WTC11 (cell line): Measurements from ENCODE around the gene CDCA7. TPM values are rescaled to one million over a fixed set of nuclear protein-coding genes. Genes with fewer than 3 reads are reported as not detected.

Experiments used
- ATAC-seq: fragments of 200-7000 bp; cut with Tn5 transposase; 2 replicates; pipeline ENCODE4 v1.10.0; 2021; ENCODE audit warnings: mild to moderate bottlenecking, moderate library complexity
- CTCF ChIA-PET: fragments of 300-600 bp; sonication (Branson Sonifier 250); formaldehyde crosslinking; loops from one replicate; lab custom pipeline; 2021; ENCODE audit warnings: antibody characterized with exemption; lab: Charles Lee
- POLR2A ChIA-PET: fragments of 350-600 bp; sonication (Branson Sonifier 250); formaldehyde crosslinking; loops from one replicate; lab custom pipeline; 2021; ENCODE audit warnings: antibody characterized with exemption; lab: Charles Lee
- DNase-seq: peaks from one replicate; pipeline ENCODE4 v3.0.0; 2021; ENCODE audit warnings: low spot score
- H3K27ac Mint-ChIP-seq: 2 replicates; pipeline ENCODE4 v1.8.0; 2021; ENCODE audit warnings: mixed read lengths
- H3K27me3 Mint-ChIP-seq: 2 replicates; pipeline ENCODE4 v1.8.0; 2021; ENCODE audit warnings: low read depth, mild to moderate bottlenecking, moderate library complexity, mixed read lengths
- H3K36me3 Mint-ChIP-seq: 2 replicates; pipeline ENCODE4 v1.8.0; 2021; ENCODE audit warnings: mixed read lengths
- H3K4me1 Mint-ChIP-seq: 2 replicates; pipeline ENCODE4 v1.8.0; 2022; ENCODE audit warnings: mixed read lengths
- H3K4me3 Mint-ChIP-seq: 2 replicates; pipeline ENCODE4 v1.8.0; 2021; ENCODE audit warnings: mild to moderate bottlenecking, moderate library complexity, mixed read lengths
- H3K9me3 Mint-ChIP-seq: 2 replicates; pipeline ENCODE4 v1.8.0; 2021; ENCODE audit warnings: mixed read lengths
- CBFB ChIP-seq: sonication (generic); formaldehyde crosslinking; IDR thresholded peaks from 2 replicates; pipeline ENCODE4 v1.8.1; 2022; ENCODE audit warnings: mild to moderate bottlenecking, low read depth, missing genetic modification reagents
- EMX1 ChIP-seq: fragments of 250-450 bp; sonication (Bioruptor Pico); IDR thresholded peaks from 2 replicates; pipeline ENCODE4 v1.8.0; 2021; ENCODE audit warnings: mild to moderate bottlenecking
- ESRRA ChIP-seq: sonication (generic); formaldehyde crosslinking; IDR thresholded peaks from 2 replicates; pipeline ENCODE4 v1.8.1; 2022; ENCODE audit warnings: mild to moderate bottlenecking, missing genetic modification reagents, borderline replicate concordance
- GRHL2 ChIP-seq: fragments of 250-450 bp; sonication (Bioruptor Pico); IDR thresholded peaks from 2 replicates; pipeline ENCODE4 v1.8.0; 2022; ENCODE audit warnings: mild to moderate bottlenecking, moderate library complexity; ENCODE audit not compliant: insufficient replicate concordance, severe bottlenecking
- JAZF1 ChIP-seq: fragments of 250-450 bp; sonication (Bioruptor Pico); IDR thresholded peaks from 2 replicates; pipeline ENCODE4 v1.9.0; 2021; ENCODE audit warnings: moderate library complexity, mild to moderate bottlenecking, inconsistent platforms
- NR3C1 ChIP-seq: sonication (generic); formaldehyde crosslinking; conservative IDR thresholded peaks from 2 replicates; pipeline ENCODE4 v1.8.1; 2023; ENCODE audit warnings: low read depth, mild to moderate bottlenecking, missing genetic modification reagents
- OVOL2 ChIP-seq: fragments of 250-450 bp; sonication (Bioruptor Pico); IDR thresholded peaks from 2 replicates; pipeline ENCODE4 v1.9.0; 2021; ENCODE audit warnings: mild to moderate bottlenecking, borderline replicate concordance
- PRRX2 ChIP-seq: fragments of 250-450 bp; sonication (Bioruptor Pico); IDR thresholded peaks from 2 replicates; pipeline ENCODE4 v1.8.0; 2021; ENCODE audit warnings: mild to moderate bottlenecking
- SP1 ChIP-seq: sonication (generic); formaldehyde crosslinking; conservative IDR thresholded peaks from 2 replicates; pipeline ENCODE4 v1.8.1; 2022; ENCODE audit warnings: missing genetic modification reagents
- TCF7 ChIP-seq: sonication (generic); formaldehyde crosslinking; IDR thresholded peaks from 2 replicates; pipeline ENCODE4 v1.8.0; 2022; ENCODE audit warnings: mild to moderate bottlenecking, low read depth, missing genetic modification reagents, moderate library complexity
- TP53 ChIP-seq: sonication (generic); formaldehyde crosslinking; IDR thresholded peaks from 2 replicates; pipeline ENCODE4 v1.8.1; 2023; ENCODE audit warnings: mild to moderate bottlenecking, missing genetic modification reagents
- ZNF138 ChIP-seq: sonication (generic); formaldehyde crosslinking; conservative IDR thresholded peaks from 2 replicates; pipeline ENCODE4 v1.8.1; 2022; ENCODE audit warnings: mild to moderate bottlenecking, moderate library complexity, missing genetic modification reagents
- ZNF396 ChIP-seq: fragments of 250-450 bp; sonication (Bioruptor Pico); IDR thresholded peaks from 2 replicates; pipeline ENCODE4 v1.8.0; 2021; ENCODE audit warnings: mild to moderate bottlenecking, moderate library complexity, borderline replicate concordance
- ZNF671 ChIP-seq: fragments of 250-450 bp; sonication (Bioruptor Pico); IDR thresholded peaks from 2 replicates; pipeline ENCODE4 v1.8.0; 2021; ENCODE audit warnings: mild to moderate bottlenecking
- total RNA-seq: library from RNA; stranded (reverse); gene quantifications from 3 replicates; pipeline ENCODE4 v1.2.3, GENCODE V29; 2021
- TF ChIP-seq, protein P1 (sequence below): sonication (generic); formaldehyde crosslinking; IDR thresholded peaks from 2 replicates; pipeline ENCODE4 v1.8.1; 2023; ENCODE audit warnings: mild to moderate bottlenecking, missing genetic modification reagents, moderate library complexity
- TF ChIP-seq, protein P2 (sequence below): sonication (generic); formaldehyde crosslinking; IDR thresholded peaks from 2 replicates; pipeline ENCODE4 v1.8.1; 2023; ENCODE audit warnings: mild to moderate bottlenecking, missing genetic modification reagents, borderline replicate concordance
- TF ChIP-seq, protein P3 (sequence below): fragments of 200-600 bp; IDR thresholded peaks from 2 replicates; pipeline ENCODE4 v1.8.0; 2022; ENCODE audit warnings: antibody characterized with exemption
- TF ChIP-seq, protein P4 (sequence below): sonication (generic); formaldehyde crosslinking; conservative IDR thresholded peaks from 2 replicates; pipeline ENCODE4 v1.8.1; 2022; ENCODE audit warnings: mild to moderate bottlenecking, missing genetic modification reagents
- TF ChIP-seq, protein P5 (sequence below): fragments of 250-450 bp; sonication (Bioruptor Pico); IDR thresholded peaks from 2 replicates; pipeline ENCODE4 v2.1.2; 2022; ENCODE audit warnings: mild to moderate bottlenecking, moderate library complexity
- TF ChIP-seq, protein P6 (sequence below): sonication (generic); formaldehyde crosslinking; IDR thresholded peaks from 2 replicates; pipeline ENCODE4 v1.8.1; 2022; ENCODE audit warnings: low read depth, mild to moderate bottlenecking, moderate library complexity, missing genetic modification reagents, borderline replicate concordance
- TF ChIP-seq, protein P7 (sequence below): sonication (generic); formaldehyde crosslinking; IDR thresholded peaks from 2 replicates; pipeline ENCODE4 v1.8.1; 2023; ENCODE audit warnings: mild to moderate bottlenecking, moderate library complexity, missing genetic modification reagents
- TF ChIP-seq, protein P8 (sequence below): sonication (generic); formaldehyde crosslinking; IDR thresholded peaks from 2 replicates; pipeline ENCODE4 v1.8.1; 2022; ENCODE audit warnings: mild to moderate bottlenecking, moderate library complexity, missing genetic modification reagents
- TF ChIP-seq, protein P9 (sequence below): sonication (generic); formaldehyde crosslinking; IDR thresholded peaks from 2 replicates; pipeline ENCODE4 v1.8.1; 2023; ENCODE audit warnings: mild to moderate bottlenecking, missing genetic modification reagents, moderate library complexity

The CDCA7 gene
- total RNA-seq, 1 experiment from 2014 or later: 79.7 TPM

DNA sequence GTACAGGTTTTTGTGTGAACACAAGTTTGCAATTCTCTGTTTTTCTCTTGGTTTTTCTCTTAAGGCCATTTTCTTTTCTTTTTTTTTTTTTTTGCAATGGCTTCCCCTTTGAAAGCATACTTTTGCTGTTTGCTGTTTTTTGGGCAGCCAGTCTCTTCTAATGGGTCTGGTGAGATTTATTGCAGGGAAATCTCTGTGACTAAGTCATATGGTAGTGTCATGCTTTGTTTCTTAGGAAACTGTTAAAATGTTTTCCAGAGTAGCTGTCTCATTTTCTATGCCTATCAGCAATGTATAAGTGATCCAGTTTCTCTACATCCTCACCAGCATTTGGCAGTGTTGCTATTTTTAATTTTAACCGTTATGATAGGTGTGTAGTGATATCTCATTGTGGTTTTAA lies 27.9 kb upstream of the CDCA7 start:
- Mint-ChIP-seq H3K4me1 (no peaks in the 10 kb centered on the region), H3K36me3 (peaks cover 44% of the 10 kb centered on the region), H3K9me3 (peaks cover 53% of the 10 kb centered on the region), H3K27me3 (no peaks in the 10 kb centered on the region; the same call in 1 of the 2 replicates), H3K27ac (no peak overlapping the region), H3K4me3 (no peak overlapping the region)
- TF ChIP-seq, protein P1, sequence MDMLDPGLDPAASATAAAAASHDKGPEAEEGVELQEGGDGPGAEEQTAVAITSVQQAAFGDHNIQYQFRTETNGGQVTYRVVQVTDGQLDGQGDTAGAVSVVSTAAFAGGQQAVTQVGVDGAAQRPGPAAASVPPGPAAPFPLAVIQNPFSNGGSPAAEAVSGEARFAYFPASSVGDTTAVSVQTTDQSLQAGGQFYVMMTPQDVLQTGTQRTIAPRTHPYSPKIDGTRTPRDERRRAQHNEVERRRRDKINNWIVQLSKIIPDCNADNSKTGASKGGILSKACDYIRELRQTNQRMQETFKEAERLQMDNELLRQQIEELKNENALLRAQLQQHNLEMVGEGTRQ: no peak
- TF ChIP-seq JAZF1 (CRISPR knock-in tag) (no peak), OVOL2 (CRISPR knock-in tag) (no peak), GRHL2 (CRISPR knock-in tag) (no peak), EMX1 (CRISPR knock-in tag) (no peak), PRRX2 (CRISPR knock-in tag) (no peak), CBFB (no peak), ZNF396 (CRISPR knock-in tag) (no peak), TCF7 (CRISPR knock-in tag) (no peak), NR3C1 (no peak), ZNF671 (CRISPR knock-in tag) (no peak)
- TF ChIP-seq, protein P2, sequence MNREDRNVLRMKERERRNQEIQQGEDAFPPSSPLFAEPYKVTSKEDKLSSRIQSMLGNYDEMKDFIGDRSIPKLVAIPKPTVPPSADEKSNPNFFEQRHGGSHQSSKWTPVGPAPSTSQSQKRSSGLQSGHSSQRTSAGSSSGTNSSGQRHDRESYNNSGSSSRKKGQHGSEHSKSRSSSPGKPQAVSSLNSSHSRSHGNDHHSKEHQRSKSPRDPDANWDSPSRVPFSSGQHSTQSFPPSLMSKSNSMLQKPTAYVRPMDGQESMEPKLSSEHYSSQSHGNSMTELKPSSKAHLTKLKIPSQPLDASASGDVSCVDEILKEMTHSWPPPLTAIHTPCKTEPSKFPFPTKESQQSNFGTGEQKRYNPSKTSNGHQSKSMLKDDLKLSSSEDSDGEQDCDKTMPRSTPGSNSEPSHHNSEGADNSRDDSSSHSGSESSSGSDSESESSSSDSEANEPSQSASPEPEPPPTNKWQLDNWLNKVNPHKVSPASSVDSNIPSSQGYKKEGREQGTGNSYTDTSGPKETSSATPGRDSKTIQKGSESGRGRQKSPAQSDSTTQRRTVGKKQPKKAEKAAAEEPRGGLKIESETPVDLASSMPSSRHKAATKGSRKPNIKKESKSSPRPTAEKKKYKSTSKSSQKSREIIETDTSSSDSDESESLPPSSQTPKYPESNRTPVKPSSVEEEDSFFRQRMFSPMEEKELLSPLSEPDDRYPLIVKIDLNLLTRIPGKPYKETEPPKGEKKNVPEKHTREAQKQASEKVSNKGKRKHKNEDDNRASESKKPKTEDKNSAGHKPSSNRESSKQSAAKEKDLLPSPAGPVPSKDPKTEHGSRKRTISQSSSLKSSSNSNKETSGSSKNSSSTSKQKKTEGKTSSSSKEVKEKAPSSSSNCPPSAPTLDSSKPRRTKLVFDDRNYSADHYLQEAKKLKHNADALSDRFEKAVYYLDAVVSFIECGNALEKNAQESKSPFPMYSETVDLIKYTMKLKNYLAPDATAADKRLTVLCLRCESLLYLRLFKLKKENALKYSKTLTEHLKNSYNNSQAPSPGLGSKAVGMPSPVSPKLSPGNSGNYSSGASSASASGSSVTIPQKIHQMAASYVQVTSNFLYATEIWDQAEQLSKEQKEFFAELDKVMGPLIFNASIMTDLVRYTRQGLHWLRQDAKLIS: no peak
- TF ChIP-seq, protein P3, sequence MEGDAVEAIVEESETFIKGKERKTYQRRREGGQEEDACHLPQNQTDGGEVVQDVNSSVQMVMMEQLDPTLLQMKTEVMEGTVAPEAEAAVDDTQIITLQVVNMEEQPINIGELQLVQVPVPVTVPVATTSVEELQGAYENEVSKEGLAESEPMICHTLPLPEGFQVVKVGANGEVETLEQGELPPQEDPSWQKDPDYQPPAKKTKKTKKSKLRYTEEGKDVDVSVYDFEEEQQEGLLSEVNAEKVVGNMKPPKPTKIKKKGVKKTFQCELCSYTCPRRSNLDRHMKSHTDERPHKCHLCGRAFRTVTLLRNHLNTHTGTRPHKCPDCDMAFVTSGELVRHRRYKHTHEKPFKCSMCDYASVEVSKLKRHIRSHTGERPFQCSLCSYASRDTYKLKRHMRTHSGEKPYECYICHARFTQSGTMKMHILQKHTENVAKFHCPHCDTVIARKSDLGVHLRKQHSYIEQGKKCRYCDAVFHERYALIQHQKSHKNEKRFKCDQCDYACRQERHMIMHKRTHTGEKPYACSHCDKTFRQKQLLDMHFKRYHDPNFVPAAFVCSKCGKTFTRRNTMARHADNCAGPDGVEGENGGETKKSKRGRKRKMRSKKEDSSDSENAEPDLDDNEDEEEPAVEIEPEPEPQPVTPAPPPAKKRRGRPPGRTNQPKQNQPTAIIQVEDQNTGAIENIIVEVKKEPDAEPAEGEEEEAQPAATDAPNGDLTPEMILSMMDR: no peak
- TF ChIP-seq, protein P4, sequence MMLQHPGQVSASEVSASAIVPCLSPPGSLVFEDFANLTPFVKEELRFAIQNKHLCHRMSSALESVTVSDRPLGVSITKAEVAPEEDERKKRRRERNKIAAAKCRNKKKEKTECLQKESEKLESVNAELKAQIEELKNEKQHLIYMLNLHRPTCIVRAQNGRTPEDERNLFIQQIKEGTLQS (CRISPR knock-in tag): no peak
- TF ChIP-seq, protein P5, sequence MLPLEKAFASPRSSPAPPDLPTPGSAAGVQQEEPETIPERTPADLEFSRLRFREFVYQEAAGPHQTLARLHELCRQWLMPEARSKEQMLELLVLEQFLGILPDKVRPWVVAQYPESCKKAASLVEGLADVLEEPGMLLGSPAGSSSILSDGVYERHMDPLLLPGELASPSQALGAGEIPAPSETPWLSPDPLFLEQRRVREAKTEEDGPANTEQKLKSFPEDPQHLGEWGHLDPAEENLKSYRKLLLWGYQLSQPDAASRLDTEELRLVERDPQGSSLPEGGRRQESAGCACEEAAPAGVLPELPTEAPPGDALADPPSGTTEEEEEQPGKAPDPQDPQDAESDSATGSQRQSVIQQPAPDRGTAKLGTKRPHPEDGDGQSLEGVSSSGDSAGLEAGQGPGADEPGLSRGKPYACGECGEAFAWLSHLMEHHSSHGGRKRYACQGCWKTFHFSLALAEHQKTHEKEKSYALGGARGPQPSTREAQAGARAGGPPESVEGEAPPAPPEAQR (CRISPR knock-in tag): no peak
- TF ChIP-seq, protein P6, sequence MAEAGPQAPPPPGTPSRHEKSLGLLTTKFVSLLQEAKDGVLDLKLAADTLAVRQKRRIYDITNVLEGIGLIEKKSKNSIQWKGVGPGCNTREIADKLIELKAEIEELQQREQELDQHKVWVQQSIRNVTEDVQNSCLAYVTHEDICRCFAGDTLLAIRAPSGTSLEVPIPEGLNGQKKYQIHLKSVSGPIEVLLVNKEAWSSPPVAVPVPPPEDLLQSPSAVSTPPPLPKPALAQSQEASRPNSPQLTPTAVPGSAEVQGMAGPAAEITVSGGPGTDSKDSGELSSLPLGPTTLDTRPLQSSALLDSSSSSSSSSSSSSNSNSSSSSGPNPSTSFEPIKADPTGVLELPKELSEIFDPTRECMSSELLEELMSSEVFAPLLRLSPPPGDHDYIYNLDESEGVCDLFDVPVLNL (CRISPR knock-in tag): no peak
- POLR2A ChIA-PET: no interaction called here
- DNase-seq (no peak), ATAC-seq (no peak)
- CTCF ChIA-PET: interaction anchor here (0.6 kb wide), 1 partner anchor 271 kb away, joined by 3 read pairs; no protein-coding TSS in a partner anchor

DNA sequence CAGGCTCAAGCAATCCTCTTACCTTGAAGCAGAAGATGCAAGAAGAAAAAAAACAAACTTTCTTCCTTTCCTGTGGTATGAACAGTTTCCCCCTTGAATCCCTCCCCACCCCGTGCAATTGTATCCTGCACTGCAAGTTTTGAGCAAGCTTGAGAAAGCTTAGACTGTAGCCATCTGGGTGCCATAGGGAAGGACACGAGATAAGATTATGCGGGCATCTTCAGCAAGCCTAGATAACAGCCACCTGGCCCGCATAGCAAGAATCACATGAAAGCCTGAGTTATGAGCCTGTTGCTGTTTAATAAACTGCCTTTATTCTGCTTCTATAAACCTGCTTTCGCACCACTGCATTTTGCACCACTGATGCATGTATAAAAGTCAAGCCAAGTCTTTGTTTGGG lies 27.3 kb upstream of the CDCA7 start:
- CTCF ChIA-PET: no interaction called here
- H3K4me3 Mint-ChIP-seq: no peak overlapping the region
- no peak for ATAC-seq
- H3K36me3 Mint-ChIP-seq: peaks cover 45% of the 10 kb centered on the region
- H3K9me3 Mint-ChIP-seq: peaks cover 55% of the 10 kb centered on the region
- H3K4me1 Mint-ChIP-seq: no peaks in the 10 kb centered on the region
- no peak overlapping the region for H3K27ac Mint-ChIP-seq
- no peak for DNase-seq
- no peaks in the 10 kb centered on the region; the same call in 1 of the 2 replicates for H3K27me3 Mint-ChIP-seq
- POLR2A ChIA-PET: no interaction called here
- TF ChIP-seq, protein P7, sequence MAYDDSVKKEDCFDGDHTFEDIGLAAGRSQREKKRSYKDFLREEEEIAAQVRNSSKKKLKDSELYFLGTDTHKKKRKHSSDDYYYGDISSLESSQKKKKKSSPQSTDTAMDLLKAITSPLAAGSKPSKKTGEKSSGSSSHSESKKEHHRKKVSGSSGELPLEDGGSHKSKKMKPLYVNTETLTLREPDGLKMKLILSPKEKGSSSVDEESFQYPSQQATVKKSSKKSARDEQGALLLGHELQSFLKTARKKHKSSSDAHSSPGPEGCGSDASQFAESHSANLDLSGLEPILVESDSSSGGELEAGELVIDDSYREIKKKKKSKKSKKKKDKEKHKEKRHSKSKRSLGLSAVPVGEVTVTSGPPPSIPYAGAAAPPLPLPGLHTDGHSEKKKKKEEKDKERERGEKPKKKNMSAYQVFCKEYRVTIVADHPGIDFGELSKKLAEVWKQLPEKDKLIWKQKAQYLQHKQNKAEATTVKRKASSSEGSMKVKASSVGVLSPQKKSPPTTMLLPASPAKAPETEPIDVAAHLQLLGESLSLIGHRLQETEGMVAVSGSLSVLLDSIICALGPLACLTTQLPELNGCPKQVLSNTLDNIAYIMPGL (CRISPR knock-in tag): no peak
- TF ChIP-seq CBFB: no peak
- TF ChIP-seq, protein P8, sequence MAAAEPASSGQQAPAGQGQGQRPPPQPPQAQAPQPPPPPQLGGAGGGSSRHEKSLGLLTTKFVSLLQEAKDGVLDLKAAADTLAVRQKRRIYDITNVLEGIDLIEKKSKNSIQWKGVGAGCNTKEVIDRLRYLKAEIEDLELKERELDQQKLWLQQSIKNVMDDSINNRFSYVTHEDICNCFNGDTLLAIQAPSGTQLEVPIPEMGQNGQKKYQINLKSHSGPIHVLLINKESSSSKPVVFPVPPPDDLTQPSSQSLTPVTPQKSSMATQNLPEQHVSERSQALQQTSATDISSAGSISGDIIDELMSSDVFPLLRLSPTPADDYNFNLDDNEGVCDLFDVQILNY: no peak
- TF ChIP-seq ZNF138 (CRISPR knock-in tag): no peak
- TF ChIP-seq TP53 (CRISPR knock-in tag): no peak
- no peak for TF ChIP-seq SP1 (CRISPR knock-in tag)
- TF ChIP-seq, protein P9, sequence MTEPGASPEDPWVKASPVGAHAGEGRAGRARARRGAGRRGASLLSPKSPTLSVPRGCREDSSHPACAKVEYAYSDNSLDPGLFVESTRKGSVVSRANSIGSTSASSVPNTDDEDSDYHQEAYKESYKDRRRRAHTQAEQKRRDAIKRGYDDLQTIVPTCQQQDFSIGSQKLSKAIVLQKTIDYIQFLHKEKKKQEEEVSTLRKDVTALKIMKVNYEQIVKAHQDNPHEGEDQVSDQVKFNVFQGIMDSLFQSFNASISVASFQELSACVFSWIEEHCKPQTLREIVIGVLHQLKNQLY: no peak
- TF ChIP-seq ESRRA (CRISPR knock-in tag): no peak
